Breast epithelium (tissue), 4 donors: ENCODE measurements around the gene CRTC1. TPM values are rescaled to one million over a fixed set of nuclear protein-coding genes. Genes with fewer than 3 reads are reported as not detected.
A peak's percentile ranks its signal among the peaks of the same experiment; 100 is the strongest.

Source experiments
- DNase-seq, 2 donors: peaks; one replicate each; pipeline ENCODE4 v3.0.0-alpha.2; 2019; ENCODE audit warnings: low spot score in 2 of 2
- H3K27ac ChIP-seq, 2 donors: fragments of 200-600 bp; sonication (generic) in 1 of 2; one replicate each; pipeline ENCODE4 v1.5.1; 2016 to 2019; ENCODE audit warnings: mild to moderate bottlenecking in 1 of 2
- H3K27me3 ChIP-seq, 2 donors: fragments of 200-600 bp; sonication (generic) in 1 of 2; one replicate each; pipeline versions ENCODE4 v1.5.1 to v1.6.0; 2017 to 2019; ENCODE audit warnings: control low read depth in 1 of 2, mild to moderate bottlenecking in 1 of 2
- H3K36me3 ChIP-seq: fragments of 200-600 bp; one replicate; pipeline ENCODE4 v1.5.1; 2019
- H3K4me1 ChIP-seq, 2 donors: fragments of 200-600 bp; sonication (generic); one replicate each; pipeline ENCODE4 v1.5.1; 2016 to 2019; ENCODE audit warnings: control low read depth in 1 of 2
- H3K4me3 ChIP-seq, 3 donors: fragments of 200-600 bp; sonication (generic); 1 replicate in 2 of 3; 2 replicates in 1 of 3; pipeline ENCODE4 v1.5.1; 2016 to 2019; ENCODE audit warnings: mild to moderate bottlenecking in 3 of 3, moderate library complexity in 2 of 3
- H3K9me3 ChIP-seq, 2 donors: fragments of 200-600 bp; sonication (generic) in 1 of 2; one replicate each; pipeline ENCODE4 v1.5.1; 2016 to 2019; ENCODE audit warnings: control low read depth in 1 of 2
- CTCF ChIP-seq, 3 donors: fragments of 450-650 bp; IDR thresholded peaks; one replicate each; pipeline ENCODE4 v1.5.1; 2016 to 2017; ENCODE audit warnings: antibody characterized with exemption in 3 of 3, mild to moderate bottlenecking in 3 of 3, moderate library complexity in 3 of 3
- POLR2A ChIP-seq: fragments of 450-650 bp; IDR thresholded peaks from one replicate; pipeline ENCODE4 v1.6.1; 2016; ENCODE audit warnings: antibody characterized with exemption, mild to moderate bottlenecking, moderate library complexity
- POLR2AphosphoS5 ChIP-seq, 3 donors: sonication (generic); formaldehyde crosslinking; IDR thresholded peaks; one replicate each; pipeline ENCODE4 v1.6.1; 2017; ENCODE audit warnings: antibody characterized with exemption in 3 of 3
- intact Hi-C: fragments of 100-400 bp; cut with DNase I; formaldehyde crosslinking; loops from one replicate; pipeline ENCODE4 v1.15.1; 2023; ENCODE audit warnings: low total_unique reads
- total RNA-seq, 3 donors: library from RNA; depleted of rRNA; stranded (reverse); fragments of >200 nt; gene quantifications; one replicate each; pipeline ENCODE4 v1.1.0, GENCODE V29; 2016

The CRTC1 gene
- total RNA-seq, 3 donors from 2014 or later: 4.8 to 6.1 (median 5.9) TPM

GRCh38 chr19:18782559-18783225 is 99.2 kb downstream of the CRTC1 start:
- TF ChIP-seq POLR2AphosphoS5 (IDR thresholded peaks at IDR 0.05): no peak
- no peak for TF ChIP-seq POLR2A
- no peak for TF ChIP-seq CTCF (IDR thresholded peaks at IDR 0.05)

GRCh38 chr19:18783958-18784785 is 100.7 kb downstream of the CRTC1 start:
- Histone ChIP-seq H3K9me3 (no peaks in the 10 kb centered on the region), H3K27me3 (peaks cover 17 to 34% of the 10 kb centered on the region in 2 donors), H3K27ac (no peak overlapping the region), H3K4me3 (no peak overlapping the region), H3K36me3 (no peaks in the 10 kb centered on the region), H3K4me1 (peaks cover 0 to 3% of the 10 kb centered on the region in 2 donors)
- DNase-seq: no peak
- intact Hi-C loops: no loop called here
- no peak for TF ChIP-seq POLR2AphosphoS5 (IDR thresholded peaks at IDR 0.05)
- TF ChIP-seq CTCF (IDR thresholded peaks at IDR 0.05): no peak
- TF ChIP-seq POLR2A: no peak

More at GRCh38 chr19:18782559-18783225, 99.2 kb downstream of the CRTC1 start:
- H3K4me3 ChIP-seq: no peak overlapping the region
- intact Hi-C loops: no loop called here
- H3K9me3 ChIP-seq: no peaks in the 10 kb centered on the region
- no peak for DNase-seq
- H3K27ac ChIP-seq: no peak overlapping the region
- peaks cover 6 to 19% of the 10 kb centered on the region in 2 donors for H3K27me3 ChIP-seq
- no peaks in the 10 kb centered on the region for H3K4me1 ChIP-seq
- H3K36me3 ChIP-seq: no peaks in the 10 kb centered on the region

GRCh38 chr19:18784786-18785120 is 101.3 kb downstream of the CRTC1 start:
- no peaks in the 10 kb centered on the region for H3K36me3 ChIP-seq
- intact Hi-C loops: no loop called here
- H3K27ac ChIP-seq: no peak overlapping the region
- no peak for DNase-seq
- H3K4me3 ChIP-seq: peak overlapping the region in 1 of 3 donors; percentile 46
- peaks cover under 1 to 9% of the 10 kb centered on the region in 2 donors for H3K4me1 ChIP-seq
- H3K27me3 ChIP-seq: peaks cover 23 to 40% of the 10 kb centered on the region in 2 donors
- TF ChIP-seq POLR2A (no peak), CTCF (IDR thresholded peaks at IDR 0.05) (no peak), POLR2AphosphoS5 (IDR thresholded peaks at IDR 0.05) (no peak)
- H3K9me3 ChIP-seq: no peaks in the 10 kb centered on the region

- peak in 1 of 2 donors; percentile 70 for DNase-seq
- no peak for TF ChIP-seq CTCF (IDR thresholded peaks at IDR 0.05)
- no peak for TF ChIP-seq POLR2A
- TF ChIP-seq POLR2AphosphoS5 (IDR thresholded peaks at IDR 0.05): no peak
- intact Hi-C loops: no loop called here
- Histone ChIP-seq H3K27me3 (peaks cover 25 to 47% of the 10 kb centered on the region in 2 donors), H3K9me3 (no peaks in the 10 kb centered on the region), H3K4me3 (peak overlapping the region in 2 of 3 donors; percentile 18 to 46), H3K27ac (no peak overlapping the region), H3K4me1 (peaks cover 7 to 16% of the 10 kb centered on the region in 2 donors), H3K36me3 (no peaks in the 10 kb centered on the region)
Measured at GRCh38 chr19:18785179-18786124, 102.0 kb downstream of the CRTC1 start.
